Endometrium (tissue), 2 donors: ENCODE results near the gene PRR19.

Experiments used
- FAIRE-seq: peaks from 2 replicates; lab custom pipeline; 2012; peaks lifted over from hg19 to GRCh38; lab: Jason Lieb, UNC
- donor health status: control.
- donor health status: control.

Gene PRR19

GRCh38 chr19:42349378-42350107, 47.6 kb downstream of the PRR19 start:
- FAIRE-seq, result no peak

GRCh38 chr19:42350417-42350816, 48.5 kb downstream of the PRR19 start:
- FAIRE-seq, result no peak

GRCh38 chr19:42351079-42351735, 49.3 kb downstream of the PRR19 start:
- FAIRE-seq, result no peak

DNA sequence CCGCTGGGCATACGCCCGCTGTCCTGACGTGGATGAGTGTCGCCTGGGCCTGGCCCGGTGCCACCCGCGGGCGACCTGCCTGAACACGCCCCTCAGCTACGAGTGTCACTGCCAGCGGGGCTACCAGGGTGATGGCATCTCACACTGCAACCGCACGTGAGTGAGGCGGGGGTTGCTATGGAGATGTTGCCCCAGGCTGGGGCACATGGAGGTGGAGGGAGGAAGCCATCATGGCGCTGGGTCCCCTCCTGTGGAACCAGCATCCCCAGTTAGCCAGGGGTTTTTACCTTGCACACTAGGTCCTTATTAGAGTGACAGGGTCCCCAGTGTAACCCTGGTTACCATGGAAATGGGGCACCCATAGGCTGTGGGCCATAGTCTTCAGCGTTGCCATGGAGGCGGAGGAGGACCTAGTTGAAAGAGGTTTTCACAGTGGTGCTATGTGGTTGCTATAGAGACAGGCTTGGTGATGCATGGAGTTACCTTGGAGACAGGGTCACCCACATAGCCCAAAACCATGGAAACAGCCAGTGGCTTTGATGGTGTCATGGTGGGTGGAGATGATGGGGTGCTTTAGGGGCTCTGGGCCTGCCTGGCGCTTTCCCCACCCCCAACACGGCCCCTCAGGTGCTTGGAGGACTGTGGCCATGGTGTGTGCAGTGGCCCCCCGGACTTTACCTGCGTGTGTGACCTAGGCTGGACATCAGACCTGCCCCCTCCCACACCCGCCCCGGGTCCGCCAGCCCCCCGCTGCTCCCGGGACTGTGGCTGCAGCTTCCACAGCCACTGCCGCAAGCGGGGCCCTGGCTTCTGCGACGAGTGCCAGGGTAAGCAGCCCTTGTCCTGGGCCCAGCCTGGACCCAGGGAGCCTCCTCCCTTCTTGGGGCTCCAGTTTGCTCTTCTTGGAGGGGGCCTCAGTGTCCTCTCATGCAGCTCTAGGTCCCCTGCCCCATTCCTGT, 50.6 kb downstream of the PRR19 start:
- no peak for FAIRE-seq

GRCh38 chr19:42353341-42354015, 51.5 kb downstream of the PRR19 start:
- FAIRE-seq, result no peak

GRCh38 chr19:42355896-42356295, 54.0 kb downstream of the PRR19 start:
- no peak for FAIRE-seq

GRCh38 chr19:42356686-42357085, 54.8 kb downstream of the PRR19 start:
- FAIRE-seq, result no peak

GRCh38 chr19:42357290-42357689, 55.4 kb downstream of the PRR19 start:
- FAIRE-seq, result no peak
